Heart left ventricle (tissue), 16 donors: ENCODE measurements around the gene SMIM14. TPM values are rescaled to one million over a fixed set of nuclear protein-coding genes. Genes with fewer than 3 reads are reported as not detected.
A peak's percentile ranks its signal among the peaks of the same experiment; 100 is the strongest.

Experiments used
- ATAC-seq, 4 donors: fragments of 200-7000 bp; cut with Tn5 transposase; one replicate each; pipeline ENCODE4 v1.9.1; 2020 to 2022; ENCODE audit warnings: moderate library complexity in 4 of 4, mild to moderate bottlenecking in 3 of 4, moderate number of reproducible peaks in 1 of 4
- DNase-seq, 5 donors: peaks; one replicate each; pipeline ENCODE4 v3.0.0-alpha.2; 2020
- H3K27ac ChIP-seq, 12 donors: fragments of 200-600 bp; sonication (generic) in 4 of 12; one replicate each; pipeline versions ENCODE4 v1.5.0 to v1.8.0; 2016 to 2022; ENCODE audit warnings: mild to moderate bottlenecking in 2 of 12
- H3K27me3 ChIP-seq, 9 donors: fragments of 200-600 bp; sonication (generic) in 2 of 9; one replicate each; pipeline versions ENCODE4 v1.5.1 to v1.8.0; 2016 to 2022; ENCODE audit warnings: mild to moderate bottlenecking in 3 of 9
- H3K36me3 ChIP-seq, 9 donors: fragments of 200-600 bp; sonication (generic) in 2 of 9; one replicate each; pipeline versions ENCODE4 v1.5.0 to v1.8.0; 2018 to 2022; ENCODE audit warnings: mild to moderate bottlenecking in 2 of 9
- H3K4me1 ChIP-seq, 12 donors: fragments of 200-600 bp; sonication (generic) in 4 of 12; one replicate each; pipeline versions ENCODE4 v1.5.0 to v1.8.0; 2016 to 2022; ENCODE audit warnings: mild to moderate bottlenecking in 3 of 12
- H3K4me3 ChIP-seq, 12 donors: fragments of 200-600 bp; sonication (generic) in 4 of 12; one replicate each; pipeline versions ENCODE4 v1.5.0 to v1.8.0; 2017 to 2022; ENCODE audit warnings: mild to moderate bottlenecking in 9 of 12, moderate library complexity in 4 of 12
- H3K9me3 ChIP-seq, 12 donors: fragments of 200-600 bp; sonication (generic) in 4 of 12; one replicate each; pipeline versions ENCODE4 v1.5.0 to v1.8.0; 2016 to 2022; ENCODE audit warnings: mild to moderate bottlenecking in 1 of 12
- CTCF ChIP-seq, 12 donors: fragments of 200-600 bp; sonication (generic) in 4 of 12; IDR thresholded peaks; one replicate each; pipeline versions ENCODE4 v1.5.0 to v1.8.0; 2018 to 2022; ENCODE audit warnings: antibody characterized with exemption in 12 of 12, mild to moderate bottlenecking in 5 of 12
- POLR2A ChIP-seq, 2 donors: fragments of 450-650 bp; IDR thresholded peaks; one replicate each; pipeline ENCODE4 v1.6.1; 2017; ENCODE audit warnings: antibody characterized with exemption in 2 of 2, mild to moderate bottlenecking in 2 of 2, moderate library complexity in 2 of 2
- WGBS, 4 donors: extraction: QIAGEN DNeasy Blood & Tissue Kit in 2 of 4; methylation state at CpG; one replicate each; pipeline versions ENCODE4 v1.1.5 to v1.1.7; 2013 to 2018; 5-methylcytosine and 5-hydroxymethylcytosine counted together
- intact Hi-C, 10 donors: fragments of 100-400 bp; cut with DNase I; formaldehyde crosslinking; loops; one replicate each; pipeline versions ENCODE4 v1.11.1 to v1.14.2; 2022
- polyA plus RNA-seq, 2 donors: library from polyadenylated mRNA; stranded (reverse); fragments of 200-250 nt; gene quantifications; one replicate each; pipeline ENCODE4 v1.2.3, GENCODE V29; 2013
- total RNA-seq, 9 donors: library from RNA; depleted of rRNA in 2 of 9; stranded (reverse); fragments of >200 nt in 2 of 9; fragmentation: NEBNext Ultra II Directional in 3 of 9; extraction: Animal tissue kit (Norgen Biotek cat#: 25700) in 3 of 9; gene quantifications; one replicate each; pipeline versions ENCODE4 v1.1.0 to v1.2.4, GENCODE V29; 2016 to 2023
- donor health status: ischemic (EF 13 %, LVEDD 7.1; RV severe dilation, severe dysfunction).
- donor health status: healthy with polysubstance abuse.
- donor health status: DM: no; HTN: yes; CAD: no.
- donor health status: DM: no; HTN: no; CAD: no.
- donor health status: ischemic (EF 25% LVEDD 6.9; RV normal size, moderate dysfunction).
- donor health status: ischemic (EF 25% LVEDD 5.7; RV mildly dilated, moderate dysfunction).
- donor health status: healthy.
- donor health status: DM: yes; HTN: yes; CAD: no.
- donor health status: ischemic (EF 35%, LVEDD 5.7; RV mildly dilated, moderate dysfunction).
- donor health status: nonischemic (EF 11% LVEDD 7.7; RV severe dilation, severe dysfunction).
- donor health status: DM: yes; HTN: yes; CAD: no.
- donor health status: PGD.
- donor health status: ischemic (EF 29% LVEDD 5.4; RV normal size, mild dysfunction).
- donor health status: nonischemic (EF 23%, LVEDD 6.1; RV moderate dilation, normal function).

SMIM14 gene
- total and polyA plus RNA-seq, 11 donors: 3.0 to 24.8 (median 11.8) TPM

DNA sequence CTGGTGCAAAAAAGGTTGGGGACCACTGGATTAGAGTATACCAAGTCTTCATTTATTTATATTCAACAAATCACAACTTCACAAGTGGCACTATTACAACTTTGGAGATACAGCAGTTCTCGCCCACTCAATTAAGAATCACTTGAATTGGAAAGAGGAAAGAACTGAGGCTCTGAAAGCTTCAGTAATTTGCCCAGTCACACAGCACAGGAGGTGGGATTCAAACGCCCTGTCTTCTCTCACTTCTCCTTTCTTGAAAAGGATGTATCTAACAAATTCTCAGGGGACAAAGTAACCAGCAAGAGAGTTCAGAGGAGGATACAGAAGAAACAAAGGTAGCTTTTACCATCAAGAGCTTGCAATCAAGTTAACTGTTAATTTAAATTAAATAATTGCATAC is 12.4 kb downstream of the SMIM14 start:
- Histone ChIP-seq H3K9me3 (peaks cover 0 to 4% (median 0%) of the 10 kb centered on the region in 12 donors), H3K4me1 (peaks cover 0 to 18% (median 3%) of the 10 kb centered on the region in 12 donors), H3K36me3 (peaks cover 0 to 34% (median 3%) of the 10 kb centered on the region in 9 donors), H3K27ac (no peak overlapping the region), H3K27me3 (no peaks in the 10 kb centered on the region), H3K4me3 (no peak overlapping the region)
- 78 to 87% (median 82%) methylated on average over 2 of the region's 2 CpGs for WGBS, 4 donors
- TF ChIP-seq CTCF (IDR thresholded peaks at IDR 0.05) (no peak), POLR2A (IDR thresholded peaks at IDR 0.05) (no peak)
- no peak for DNase-seq
- intact Hi-C loops: no loop called here
- no peak for ATAC-seq

DNA sequence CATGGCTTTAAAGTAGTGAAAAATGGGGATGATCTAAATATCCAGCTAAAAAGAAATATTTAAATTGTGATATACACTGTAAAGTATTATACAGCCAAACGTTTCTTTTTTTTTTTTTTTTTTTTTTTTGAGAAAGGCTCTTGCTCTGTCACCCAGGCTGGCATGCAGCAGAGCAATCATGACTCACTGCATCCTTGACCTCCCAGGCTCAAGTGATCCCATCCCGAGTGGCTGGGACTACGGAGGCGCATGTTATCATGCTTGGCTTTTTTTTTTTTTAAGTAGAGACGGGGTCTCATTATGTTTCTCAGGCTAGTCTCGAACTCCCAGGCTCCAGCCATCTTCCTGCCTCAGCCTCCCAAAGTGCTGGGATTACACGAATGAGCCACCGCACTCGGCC is 17.1 kb downstream of the SMIM14 start:
- H3K4me1 ChIP-seq: peaks cover 0 to 30% (median 5%) of the 10 kb centered on the region in 12 donors
- ATAC-seq (peak in 3 of 4 donors; percentile 81 to 92 (median 89)), DNase-seq (peak in 3 of 5 donors; percentile 14 to 63 (median 57))
- WGBS, 4 donors: 57 to 62% (median 59%) methylated on average over 9 of the region's 9 CpGs
- H3K36me3 ChIP-seq: peaks cover 0 to 5% (median 0%) of the 10 kb centered on the region in 9 donors
- H3K27ac ChIP-seq: peak overlapping the region in 6 of 12 donors; percentile 7 to 53 (median 32)
- H3K4me3 ChIP-seq: no peak overlapping the region
- intact Hi-C loops: no loop called here
- TF ChIP-seq CTCF (IDR thresholded peaks at IDR 0.05) (no peak), POLR2A (IDR thresholded peaks at IDR 0.05) (no peak)
- peaks cover 0 to 4% (median 0%) of the 10 kb centered on the region in 12 donors for H3K9me3 ChIP-seq
- no peaks in the 10 kb centered on the region for H3K27me3 ChIP-seq

DNA sequence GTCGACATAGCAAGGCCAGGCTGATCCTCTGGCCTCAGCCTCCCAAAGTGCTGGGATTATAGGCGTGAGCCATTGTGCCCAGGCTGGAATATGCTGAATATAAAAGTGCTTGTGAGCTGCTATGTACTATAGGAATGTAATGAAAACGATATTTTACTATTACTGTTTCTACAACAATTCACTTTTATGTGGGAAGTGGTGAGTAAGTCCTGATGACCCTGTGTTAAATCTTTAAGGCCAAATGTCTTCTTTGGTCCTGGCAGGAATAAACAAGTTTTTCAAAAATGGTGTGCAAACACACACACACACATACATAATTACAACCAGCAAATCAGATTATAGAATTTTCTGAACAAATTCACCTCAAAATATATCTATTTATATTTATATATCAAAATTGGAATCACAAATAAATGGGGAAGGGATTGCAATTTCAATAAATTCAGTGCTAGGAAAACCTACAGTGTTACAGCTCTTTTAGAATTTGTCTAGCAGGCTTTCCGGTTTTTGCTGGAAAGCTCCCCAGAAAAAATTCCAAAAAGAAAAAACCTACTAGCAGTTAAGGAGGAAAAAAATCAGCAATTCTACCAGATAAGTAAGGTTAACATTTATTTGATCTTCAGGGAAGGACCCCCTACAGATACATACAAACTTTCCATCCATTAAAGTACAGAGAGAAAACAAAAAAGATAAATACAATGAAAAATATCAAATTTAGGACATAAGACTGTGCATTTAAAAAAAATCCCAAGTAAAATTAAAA is 17.9 kb downstream of the SMIM14 start:
- no peak overlapping the region for H3K4me3 ChIP-seq
- peaks cover 0 to 34% (median 5%) of the 10 kb centered on the region in 12 donors for H3K4me1 ChIP-seq
- TF ChIP-seq POLR2A (IDR thresholded peaks at IDR 0.05) (no peak), CTCF (IDR thresholded peaks at IDR 0.05) (no peak)
- no peaks in the 10 kb centered on the region for H3K27me3 ChIP-seq
- H3K27ac ChIP-seq: peak overlapping the region in 4 of 12 donors; percentile 18 to 53 (median 32)
- no peak for DNase-seq
- no peak for ATAC-seq
- H3K36me3 ChIP-seq: peaks cover 0 to 1% (median 0%) of the 10 kb centered on the region in 9 donors
- 73 to 82% (median 77%) methylated on average over 4 of the region's 4 CpGs for WGBS, 4 donors
- peaks cover 0 to 4% (median 0%) of the 10 kb centered on the region in 12 donors for H3K9me3 ChIP-seq
- intact Hi-C loops: no loop called here

GRCh38 chr4:39617534-39617933 is 21.1 kb downstream of the SMIM14 start:
- DNase-seq (no peak), ATAC-seq (no peak)
- no peaks in the 10 kb centered on the region for H3K36me3 ChIP-seq
- H3K9me3 ChIP-seq: peaks cover 0 to 4% (median 0%) of the 10 kb centered on the region in 12 donors
- intact Hi-C loops: no loop called here
- 95 to 99% (median 98%) methylated on average over 2 of the region's 2 CpGs for WGBS, 4 donors
- no peaks in the 10 kb centered on the region for H3K27me3 ChIP-seq
- H3K4me3 ChIP-seq: no peak overlapping the region
- H3K27ac ChIP-seq: no peak overlapping the region
- H3K4me1 ChIP-seq: peaks cover 0 to 48% (median 10%) of the 10 kb centered on the region in 12 donors
- no peak for TF ChIP-seq CTCF (IDR thresholded peaks at IDR 0.05)
- TF ChIP-seq POLR2A (IDR thresholded peaks at IDR 0.05): no peak
